Fibroblast of villous mesenchyme (primary cell): ENCODE data around the gene TXNL4A. TPM values are rescaled to one million over a fixed set of nuclear protein-coding genes. Genes with fewer than 3 reads are reported as not detected.
A peak's percentile ranks its signal among the peaks of the same experiment; 100 is the strongest.

Source experiments
- DNase-seq: peaks from one replicate; pipeline ENCODE4 v3.0.0-alpha.2; 2010; ENCODE audit warnings: low read depth
- H3K4me3 ChIP-seq: 2 replicates; pipeline ENCODE4 v1.5.1; 2011; ENCODE audit warnings: low read depth, mild to moderate bottlenecking, low read length
- CTCF ChIP-seq: IDR thresholded peaks from 2 replicates; pipeline ENCODE4 v1.5.1; 2012; ENCODE audit warnings: low read depth, mild to moderate bottlenecking, low read length; ENCODE audit not compliant: insufficient read depth
- total RNA-seq: library from RNA; depleted of rRNA; stranded (reverse); fragments of >200 nt; gene quantifications from 2 replicates; pipeline ENCODE4 v1.2.3, GENCODE V29; 2012

Gene TXNL4A
- total RNA-seq, 1 donor, result 46.6 TPM

GRCh38 chr18:79973517-79973916 lies 14.8 kb downstream of the TXNL4A start:
- no peak for DNase-seq
- H3K4me3 ChIP-seq, result no peak overlapping the region
- no peak for TF ChIP-seq CTCF

DNA sequence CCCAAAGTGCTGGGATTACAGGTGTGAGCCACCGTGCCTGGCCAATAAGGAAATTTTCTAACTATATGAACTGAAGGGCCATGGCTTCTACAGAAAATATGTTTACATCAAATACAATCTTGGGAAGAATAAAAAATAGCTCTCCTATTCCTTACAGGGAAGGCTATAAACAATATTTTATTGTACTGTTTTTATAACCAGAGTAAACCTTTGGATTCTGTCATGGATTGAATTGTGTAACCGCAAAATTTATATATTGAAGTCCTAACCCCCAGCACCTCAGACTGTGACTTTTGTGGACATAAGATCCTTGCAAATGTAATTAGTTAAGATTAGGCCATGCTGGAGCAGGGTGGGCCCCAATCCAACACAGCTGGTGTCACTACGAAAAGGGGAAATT lies 15.6 kb downstream of the TXNL4A start:
- TF ChIP-seq CTCF, result no peak
- no peak overlapping the region for H3K4me3 ChIP-seq
- DNase-seq, result no peak

- DNase-seq, result no peak
- no peak overlapping the region for H3K4me3 ChIP-seq
- TF ChIP-seq CTCF, result no peak
These were observed 16.4 kb downstream of the TXNL4A start for GRCh38 chr18:79971986-79972385.

DNA sequence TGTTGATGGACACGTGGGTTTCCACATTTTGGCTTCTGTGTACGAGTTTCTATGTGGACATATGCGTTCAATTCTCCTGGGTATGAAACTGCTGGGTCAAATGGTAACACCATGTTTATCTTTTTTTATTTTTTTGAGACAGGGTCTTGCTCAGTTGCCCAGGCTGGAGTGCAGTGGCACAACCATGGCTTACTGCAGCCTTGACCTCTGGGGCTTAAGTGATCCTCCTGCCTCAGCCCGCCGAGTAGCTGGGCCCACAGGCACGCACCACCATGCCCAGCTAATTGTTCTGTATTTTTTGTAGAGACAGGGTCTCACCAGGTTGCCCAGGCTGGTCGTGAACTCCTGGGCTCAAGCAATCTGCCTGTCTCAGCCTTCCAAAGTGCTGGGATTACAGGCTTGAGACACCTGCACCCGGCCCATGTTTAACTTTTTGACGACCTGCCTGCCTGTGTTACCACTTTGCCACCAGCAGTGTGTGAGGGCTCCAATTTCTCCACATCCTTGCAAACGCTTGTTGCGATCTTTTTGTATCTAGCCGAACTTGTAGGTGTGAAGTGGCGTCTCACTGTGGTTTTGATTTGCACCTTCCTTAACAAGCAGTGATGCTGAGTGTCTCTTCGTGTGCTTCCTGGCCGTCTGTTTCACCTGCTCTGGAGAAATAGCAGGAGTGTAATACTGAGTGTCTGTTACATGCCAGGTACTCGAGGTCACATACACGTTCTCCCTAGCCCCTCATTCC lies 17.0 kb downstream of the TXNL4A start:
- DNase-seq, result no peak
- H3K4me3 ChIP-seq, result no peak overlapping the region
- TF ChIP-seq CTCF, result no peak

GRCh38 chr18:79970419-79971133 lies 17.8 kb downstream of the TXNL4A start:
- no peak overlapping the region for H3K4me3 ChIP-seq
- no peak for TF ChIP-seq CTCF

DNA sequence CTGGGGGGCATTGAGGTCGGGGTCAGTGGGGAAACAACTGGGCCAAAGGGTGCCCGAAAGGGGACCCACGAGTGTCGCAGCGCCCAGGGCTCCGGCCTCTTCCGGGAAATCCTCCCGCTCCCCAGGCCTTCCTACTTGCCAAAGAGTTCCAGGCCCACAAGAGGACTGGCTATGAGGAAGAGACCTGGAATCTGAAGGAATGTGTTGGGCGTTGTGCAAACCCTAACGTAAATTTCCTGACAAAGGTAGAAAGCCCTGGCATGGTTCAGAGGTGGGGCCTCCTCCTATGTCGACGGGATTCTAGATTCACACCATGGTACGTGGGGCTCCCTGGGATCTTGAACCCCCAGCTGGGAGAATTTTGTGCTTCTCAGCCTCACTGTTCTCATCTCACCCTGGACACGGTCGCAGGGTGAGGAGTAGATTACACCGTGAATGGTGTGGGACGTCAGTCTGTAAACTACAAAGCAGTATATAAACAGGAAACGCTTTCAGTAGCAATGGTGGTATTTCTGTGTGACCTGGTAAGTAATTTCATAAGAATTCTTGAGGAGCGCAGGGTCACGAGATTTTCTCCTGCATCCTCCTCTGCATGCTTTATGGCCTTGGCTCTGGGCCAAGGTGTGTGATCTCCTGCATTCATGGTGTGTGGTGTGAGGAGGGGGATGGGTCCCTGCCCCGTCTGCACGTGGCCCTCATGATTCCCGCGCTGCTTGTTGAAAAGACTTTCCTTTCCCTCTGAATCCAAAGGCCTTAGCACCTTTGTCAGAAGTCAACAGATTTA lies 23.1 kb downstream of the TXNL4A start:
- H3K4me3 ChIP-seq, result peak overlapping the region; percentile 73
- DNase-seq, result peak; percentile 97
- TF ChIP-seq CTCF, result no peak

More at GRCh38 chr18:79970419-79971133, 17.8 kb downstream of the TXNL4A start:
- peak; percentile 33 for DNase-seq
